Upper lobe of left lung (tissue), 6 donors: ENCODE data around the gene CTSZ. TPM values are rescaled to one million over a fixed set of nuclear protein-coding genes. Genes with fewer than 3 reads are reported as not detected.

Source experiments
- ATAC-seq, 2 donors: fragments of 200-7000 bp; cut with Tn5 transposase; one replicate each; pipeline ENCODE4 v1.9.1; 2022; ENCODE audit warnings: mild to moderate bottlenecking in 2 of 2, moderate library complexity in 2 of 2; ENCODE audit not compliant: low FRiP score in 2 of 2
- DNase-seq, 2 donors: peaks; one replicate each; pipeline ENCODE4 v3.0.0-alpha.2; 2019 to 2020
- H3K27ac ChIP-seq, 4 donors: fragments of 200-600 bp; sonication (generic); one replicate each; pipeline ENCODE4 v1.5.1; 2016 to 2019
- H3K27me3 ChIP-seq, 4 donors: fragments of 200-600 bp; sonication (generic); one replicate each; pipeline ENCODE4 v1.5.1; 2017 to 2019
- H3K36me3 ChIP-seq, 4 donors: fragments of 200-600 bp; sonication (generic); one replicate each; pipeline ENCODE4 v1.5.1; 2016 to 2019
- H3K4me1 ChIP-seq, 4 donors: fragments of 200-600 bp; sonication (generic); one replicate each; pipeline ENCODE4 v1.5.1; 2018 to 2019
- H3K4me3 ChIP-seq, 4 donors: fragments of 200-600 bp; sonication (generic); one replicate each; pipeline ENCODE4 v1.5.1; 2017 to 2019; ENCODE audit warnings: mild to moderate bottlenecking in 2 of 4, moderate library complexity in 1 of 4
- H3K9me3 ChIP-seq, 4 donors: fragments of 200-600 bp; sonication (generic); one replicate each; pipeline ENCODE4 v1.5.1; 2018 to 2019
- EP300 ChIP-seq, 4 donors: sonication (generic); formaldehyde crosslinking; IDR thresholded peaks; one replicate each; pipeline ENCODE4 v1.5.1; 2017; ENCODE audit warnings: antibody characterized with exemption in 4 of 4, control low read depth in 2 of 4
- POLR2A ChIP-seq, 4 donors: fragments of 450-650 bp; IDR thresholded peaks; one replicate each; pipeline ENCODE4 v1.5.1; 2016 to 2017; ENCODE audit warnings: antibody characterized with exemption in 4 of 4, mild to moderate bottlenecking in 2 of 4
- POLR2AphosphoS5 ChIP-seq, 2 donors: sonication (generic); formaldehyde crosslinking; IDR thresholded peaks; one replicate each; pipeline ENCODE4 v1.5.1; 2017; ENCODE audit warnings: antibody characterized with exemption in 2 of 2
- WGBS, 2 donors: methylation state at CpG; one replicate each; pipeline ENCODE4 v1.1.5; 2017 to 2018; 5-methylcytosine and 5-hydroxymethylcytosine counted together
- total RNA-seq, 6 donors: library from RNA; depleted of rRNA in 4 of 6; stranded (reverse); fragments of >200 nt in 4 of 6; gene quantifications; one replicate each; pipeline versions ENCODE4 v1.1.0 to v1.2.1, GENCODE V29; 2016 to 2021
- TF ChIP-seq, protein P1 (sequence below), 6 experiments: fragments of 450-650 bp in 4 of 6; fragments of 200-600 bp in 2 of 6; sonication (generic) in 2 of 6; IDR thresholded peaks; one replicate each; pipeline ENCODE4 v1.5.1; 2016 to 2019; ENCODE audit warnings: antibody characterized with exemption in 6 of 6
- donor health status: DM: no; HTN: no; CAD: no; lungs with moderate emphysema.
- donor health status: DM: no; HTN: yes; CAD: no; lungs with severe emphysema.

Gene CTSZ
- total RNA-seq, 6 donors from 2014 or later, result 196 to 503 (median 397) TPM

DNA sequence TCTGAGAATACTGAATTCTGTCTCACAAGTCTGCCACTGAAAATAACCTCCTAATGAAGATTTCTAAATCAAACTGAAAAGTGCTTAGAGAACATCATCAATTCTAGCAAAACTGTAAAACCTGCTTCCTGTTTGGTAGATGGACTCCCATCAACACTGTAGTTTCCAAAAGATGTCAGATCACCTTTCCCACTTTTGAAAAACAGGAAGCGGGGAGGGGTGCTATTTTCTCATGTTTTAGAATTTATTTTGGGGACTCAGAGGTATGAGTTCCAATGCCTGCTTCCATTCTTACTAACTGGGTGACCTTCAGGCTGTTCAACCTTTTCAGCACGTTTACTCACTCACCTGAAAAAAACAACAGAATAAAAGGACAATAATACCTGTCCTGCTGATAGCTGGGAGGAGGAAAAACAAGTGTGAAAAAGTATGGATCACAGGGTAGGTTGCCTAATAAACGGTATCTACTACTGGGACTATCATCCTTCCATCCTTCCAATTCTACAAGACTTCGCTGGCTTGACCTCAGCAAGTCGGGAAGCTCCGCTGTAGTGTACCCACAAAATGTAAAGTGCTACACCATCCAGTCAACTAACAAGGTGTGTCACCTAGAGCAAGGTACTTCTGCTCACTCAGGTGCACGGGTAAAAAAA lies 24.0 kb upstream of the CTSZ start:
- Histone ChIP-seq H3K9me3 (no peaks in the 10 kb centered on the region), H3K27ac (peak overlapping the region in 3 of 4 donors; percentile 89 to 94 (median 93))
- 63 to 74% methylated on average over 7 of the region's 7 CpGs for WGBS, 2 donors

DNA sequence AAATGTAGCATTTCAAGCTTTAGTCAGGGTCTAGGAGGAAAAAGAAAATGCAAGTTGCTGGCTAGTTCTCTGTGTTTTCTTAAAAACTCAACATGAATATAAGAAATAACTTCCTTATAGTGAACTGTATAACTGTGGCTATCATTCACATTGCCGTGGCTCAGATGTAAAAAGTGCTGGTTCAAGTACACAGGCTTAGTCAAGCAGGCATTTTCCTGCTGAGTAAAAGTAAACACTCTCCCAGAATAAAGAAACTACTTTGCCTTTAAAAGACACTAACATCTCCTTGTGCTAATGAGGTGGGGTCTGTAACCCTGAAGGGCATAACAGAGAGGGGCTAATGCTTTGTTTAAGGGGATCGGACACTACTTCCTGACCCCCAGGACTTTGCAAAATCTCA lies 21.8 kb upstream of the CTSZ start:
- TF ChIP-seq POLR2A (IDR thresholded peaks at IDR 0.05) (no peak), EP300 (IDR thresholded peaks at IDR 0.05) (no peak), POLR2AphosphoS5 (IDR thresholded peaks at IDR 0.05) (no peak)
- TF ChIP-seq, protein P1, sequence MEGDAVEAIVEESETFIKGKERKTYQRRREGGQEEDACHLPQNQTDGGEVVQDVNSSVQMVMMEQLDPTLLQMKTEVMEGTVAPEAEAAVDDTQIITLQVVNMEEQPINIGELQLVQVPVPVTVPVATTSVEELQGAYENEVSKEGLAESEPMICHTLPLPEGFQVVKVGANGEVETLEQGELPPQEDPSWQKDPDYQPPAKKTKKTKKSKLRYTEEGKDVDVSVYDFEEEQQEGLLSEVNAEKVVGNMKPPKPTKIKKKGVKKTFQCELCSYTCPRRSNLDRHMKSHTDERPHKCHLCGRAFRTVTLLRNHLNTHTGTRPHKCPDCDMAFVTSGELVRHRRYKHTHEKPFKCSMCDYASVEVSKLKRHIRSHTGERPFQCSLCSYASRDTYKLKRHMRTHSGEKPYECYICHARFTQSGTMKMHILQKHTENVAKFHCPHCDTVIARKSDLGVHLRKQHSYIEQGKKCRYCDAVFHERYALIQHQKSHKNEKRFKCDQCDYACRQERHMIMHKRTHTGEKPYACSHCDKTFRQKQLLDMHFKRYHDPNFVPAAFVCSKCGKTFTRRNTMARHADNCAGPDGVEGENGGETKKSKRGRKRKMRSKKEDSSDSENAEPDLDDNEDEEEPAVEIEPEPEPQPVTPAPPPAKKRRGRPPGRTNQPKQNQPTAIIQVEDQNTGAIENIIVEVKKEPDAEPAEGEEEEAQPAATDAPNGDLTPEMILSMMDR (IDR thresholded peaks at IDR 0.05), result no peak
- H3K27ac ChIP-seq, result peak overlapping the region in 1 of 4 donors; percentile 49
- H3K9me3 ChIP-seq, result no peaks in the 10 kb centered on the region
- H3K4me3 ChIP-seq, result peak overlapping the region in 1 of 4 donors; percentile 18
- H3K36me3 ChIP-seq, result peaks cover 10 to 70% (median 33%) of the 10 kb centered on the region in 4 donors
- no peak for DNase-seq
- peaks cover 37 to 59% (median 42%) of the 10 kb centered on the region in 4 donors for H3K4me1 ChIP-seq
- 36 to 47% methylated on average over 2 of the region's 2 CpGs for WGBS, 2 donors
- ATAC-seq, result no peak
- no peaks in the 10 kb centered on the region for H3K27me3 ChIP-seq

More for the DNA sequence above, 24.0 kb upstream of the CTSZ start:
- Histone ChIP-seq H3K27me3 (no peaks in the 10 kb centered on the region), H3K4me3 (peak overlapping the region; percentile 34 to 85 (median 70)), H3K4me1 (peaks cover 37 to 59% (median 42%) of the 10 kb centered on the region in 4 donors), H3K36me3 (peaks cover 4 to 66% (median 32%) of the 10 kb centered on the region in 4 donors)
- TF ChIP-seq, protein P1 (IDR thresholded peaks at IDR 0.05), result no peak
- TF ChIP-seq EP300 (IDR thresholded peaks at IDR 0.05) (no peak), POLR2A (IDR thresholded peaks at IDR 0.05) (no peak), POLR2AphosphoS5 (IDR thresholded peaks at IDR 0.05) (no peak)
- ATAC-seq, result no peak
- no peak for DNase-seq

DNA sequence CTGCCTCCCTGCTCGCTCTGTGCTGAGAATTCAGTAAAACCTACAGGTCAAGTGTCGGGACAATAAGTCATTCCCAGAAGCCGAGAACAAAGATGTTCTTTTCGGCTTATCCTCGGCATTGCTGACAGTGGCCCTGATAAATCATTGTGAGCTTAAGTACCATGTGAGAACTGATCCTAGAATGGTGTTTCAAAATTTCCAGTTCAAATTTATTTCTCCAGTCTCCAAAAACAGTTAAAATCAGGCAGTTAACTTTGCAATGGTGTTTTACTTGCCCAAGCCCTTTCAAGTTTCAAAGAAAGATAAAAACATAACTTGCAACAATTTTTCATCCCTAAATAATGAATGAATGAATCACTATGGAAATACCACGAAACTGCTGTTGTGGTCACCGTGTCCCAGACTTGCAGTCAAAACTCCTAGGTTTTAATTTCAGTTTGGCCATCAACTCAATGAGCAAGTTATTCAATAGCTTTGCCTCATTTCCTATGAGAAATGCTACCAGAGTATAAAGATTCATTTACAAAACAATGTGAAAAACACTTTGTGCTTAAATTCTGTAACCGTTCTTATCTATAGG lies 20.8 kb upstream of the CTSZ start:
- H3K36me3 ChIP-seq, result peaks cover 14 to 76% (median 41%) of the 10 kb centered on the region in 4 donors
- 88 to 91% methylated on average over 8 of the region's 8 CpGs for WGBS, 2 donors
- no peaks in the 10 kb centered on the region for H3K9me3 ChIP-seq
- no peak overlapping the region for H3K27ac ChIP-seq
- no peaks in the 10 kb centered on the region for H3K27me3 ChIP-seq
- no peak for ATAC-seq
- H3K4me1 ChIP-seq, result peaks cover 36 to 55% (median 41%) of the 10 kb centered on the region in 4 donors
- DNase-seq, result no peak
- TF ChIP-seq, protein P1 (IDR thresholded peaks at IDR 0.05), result no peak
- TF ChIP-seq POLR2A (IDR thresholded peaks at IDR 0.05) (no peak), POLR2AphosphoS5 (IDR thresholded peaks at IDR 0.05) (no peak), EP300 (IDR thresholded peaks at IDR 0.05) (no peak)
- H3K4me3 ChIP-seq, result no peak overlapping the region

DNA sequence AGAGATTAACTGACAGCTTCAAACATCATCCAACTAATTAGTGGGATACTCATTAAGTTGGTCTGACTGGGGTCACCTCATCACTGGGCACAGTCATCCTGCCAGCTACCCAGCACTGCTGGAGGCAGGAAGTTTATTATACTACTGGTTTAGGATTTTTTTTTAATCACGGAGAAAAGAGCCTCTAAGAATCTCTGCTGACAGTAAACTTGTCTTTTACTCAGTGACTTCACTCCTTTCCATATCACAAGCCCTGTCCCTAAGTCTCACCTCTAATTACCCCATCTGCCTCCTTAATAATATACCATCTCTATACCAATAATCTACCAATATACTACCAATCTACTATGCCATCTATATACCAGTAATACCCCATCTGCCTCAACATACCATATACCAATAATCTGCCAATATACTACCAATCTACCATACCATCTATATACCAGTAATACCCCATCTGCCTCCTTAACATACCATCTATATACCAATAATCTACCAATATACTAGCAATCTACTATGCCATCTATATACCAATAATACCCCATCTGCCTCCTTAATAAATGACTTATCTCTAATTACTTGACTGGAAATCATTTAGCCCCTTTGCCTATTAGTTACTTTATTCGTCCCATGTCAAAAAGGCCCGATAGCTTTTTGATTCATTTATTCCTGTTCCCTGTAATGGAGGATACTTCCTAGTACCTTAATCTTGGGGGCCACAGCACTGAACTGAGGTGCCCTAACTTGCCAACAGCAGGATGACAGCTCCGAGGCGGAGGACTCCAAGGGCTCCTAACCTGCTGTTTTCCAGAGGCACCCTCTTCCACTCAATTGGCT lies 20.1 kb upstream of the CTSZ start:
- ATAC-seq, result no peak
- 85 to 86% methylated on average over 5 of the region's 5 CpGs for WGBS, 2 donors
- H3K4me1 ChIP-seq, result peaks cover 34 to 52% (median 40%) of the 10 kb centered on the region in 4 donors
- no peak overlapping the region for H3K4me3 ChIP-seq
- H3K9me3 ChIP-seq, result no peaks in the 10 kb centered on the region
- no peak overlapping the region for H3K27ac ChIP-seq
- no peak for DNase-seq
- peaks cover 14 to 82% (median 46%) of the 10 kb centered on the region in 4 donors for H3K36me3 ChIP-seq
- TF ChIP-seq POLR2AphosphoS5 (IDR thresholded peaks at IDR 0.05) (no peak), POLR2A (IDR thresholded peaks at IDR 0.05) (no peak), EP300 (IDR thresholded peaks at IDR 0.05) (no peak)
- TF ChIP-seq, protein P1 (IDR thresholded peaks at IDR 0.05), result no peak
- no peaks in the 10 kb centered on the region for H3K27me3 ChIP-seq
